Fibroblast of mammary gland (primary cell): ENCODE data around the gene HDAC10.

Source experiments
- DNase-seq: peaks from one replicate; pipeline ENCODE4 v3.0.0-alpha.2; 2010; ENCODE audit warnings: low read depth
- H3K4me3 ChIP-seq: 2 replicates; pipeline ENCODE4 v1.5.1; 2011; ENCODE audit warnings: low read depth, mild to moderate bottlenecking, low read length, moderate library complexity; ENCODE audit not compliant: control insufficient read depth
- CTCF ChIP-seq: conservative IDR thresholded peaks from 2 replicates; pipeline ENCODE4 v1.5.1; 2011; ENCODE audit warnings: low read depth, low read length, inconsistent platforms; ENCODE audit not compliant: control insufficient read depth, insufficient read depth

The HDAC10 gene

DNA sequence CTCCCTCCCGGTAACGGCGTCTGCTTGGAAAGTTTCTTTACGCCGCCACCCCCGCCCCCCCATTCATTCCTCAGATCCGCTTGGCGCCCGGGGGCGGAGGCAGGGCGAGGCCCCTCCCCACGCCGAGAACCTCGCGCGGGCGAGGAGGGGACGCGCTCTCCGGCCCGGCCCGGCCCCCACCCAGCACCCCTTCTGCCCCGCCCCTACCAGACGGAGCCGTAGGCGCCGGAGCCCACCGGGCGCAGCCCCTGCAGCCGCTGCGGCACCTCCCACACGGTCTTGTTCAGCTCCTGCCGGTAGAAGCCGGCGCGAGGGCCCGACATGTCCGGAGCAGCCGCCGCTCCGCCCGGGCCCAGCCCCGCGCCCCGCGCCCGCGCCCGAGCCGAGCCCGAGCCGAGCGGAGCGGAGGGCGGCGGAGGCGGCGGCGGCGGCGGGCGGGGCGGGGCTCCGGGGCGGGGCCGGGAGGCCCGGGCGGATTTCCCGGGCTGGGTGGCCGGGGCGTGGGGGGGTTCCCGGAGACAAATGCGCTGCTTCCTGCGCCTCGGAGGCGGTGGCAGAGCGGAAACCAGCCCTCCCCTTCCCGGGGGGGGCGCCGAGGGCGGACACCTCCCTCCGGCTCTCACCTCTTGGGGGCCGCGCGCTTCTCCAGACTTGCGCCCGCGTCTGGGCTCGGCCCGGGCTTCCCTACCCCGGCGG, 19.1 kb upstream of the HDAC10 start, which contains the start of gene MAPK11:
TSS of gene MAPK11 (minus strand) at position 411 of the 696 bp plus-strand sequence. CDS start at position 323, 88 bp downstream.
- no peak for TF ChIP-seq CTCF
- H3K4me3 ChIP-seq: peak within 1 kb of the TSS; percentile 46
- DNase-seq: peak; percentile 21

DNA sequence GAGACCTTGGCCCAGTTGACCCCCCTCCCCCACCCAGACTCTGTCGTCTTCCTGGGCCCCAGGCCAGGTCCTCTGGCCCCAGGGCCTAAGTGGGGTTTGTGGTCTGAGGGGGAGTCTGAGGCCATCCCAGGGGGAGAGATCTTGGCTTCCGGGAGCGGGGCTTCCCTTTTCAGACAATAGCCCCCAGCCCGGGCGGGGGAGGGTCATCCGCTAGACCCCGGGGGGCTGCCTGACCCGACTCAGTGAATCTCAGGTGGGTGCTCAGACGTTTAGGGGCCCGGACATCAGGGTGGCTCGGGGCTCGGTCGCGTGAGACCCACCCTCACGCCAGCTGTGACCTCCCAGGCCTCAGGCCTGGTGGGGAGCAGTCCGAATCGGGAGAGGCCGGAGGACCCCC, 18.5 kb upstream of the HDAC10 start:
- peak overlapping the region; percentile 28 for H3K4me3 ChIP-seq
- no peak for TF ChIP-seq CTCF
- DNase-seq: no peak

GRCh38 chr22:50268655-50269113, 17.6 kb upstream of the HDAC10 start:
- no peak for TF ChIP-seq CTCF
- no peak overlapping the region for H3K4me3 ChIP-seq
- DNase-seq: peak; percentile 25

- peak overlapping the region; percentile 16 for H3K4me3 ChIP-seq
- peak; percentile 27 for DNase-seq
Observed at GRCh38 chr22:50267591-50268390, 16.7 kb upstream of the HDAC10 start.

GRCh38 chr22:50266994-50267393, 15.9 kb upstream of the HDAC10 start:
- no peak for TF ChIP-seq CTCF
- no peak overlapping the region for H3K4me3 ChIP-seq
- DNase-seq: no peak

More at GRCh38 chr22:50267591-50268390, 16.7 kb upstream of the HDAC10 start:
- no peak for TF ChIP-seq CTCF

- no peak for TF ChIP-seq CTCF
- H3K4me3 ChIP-seq: no peak overlapping the region
- DNase-seq: no peak
Observed at GRCh38 chr22:50264946-50265669, 14.0 kb upstream of the HDAC10 start.
